Esophagus muscularis mucosa (tissue), 4 donors: ENCODE results near the gene INO80C. TPM values are rescaled to one million over a fixed set of nuclear protein-coding genes. Genes with fewer than 3 reads are reported as not detected.
A peak's percentile ranks its signal among the peaks of the same experiment; 100 is the strongest.

Experiments
- DNase-seq: peaks from one replicate; pipeline ENCODE4 v3.0.0-alpha.2; 2017; ENCODE audit errors: extremely low spot score
- H3K27ac ChIP-seq, 4 donors: fragments of 200-600 bp; sonication (generic); replicated peaks in 1 of 4; 1 replicate in 3 of 4; 2 replicates in 1 of 4; pipeline ENCODE4 v1.5.1; 2016 to 2019; ENCODE audit warnings: mild to moderate bottlenecking in 1 of 4
- H3K27me3 ChIP-seq, 4 donors: fragments of 200-600 bp; sonication (generic); one replicate each; pipeline versions ENCODE4 v1.5.1 to v1.6.0; 2016 to 2019
- H3K36me3 ChIP-seq, 4 donors: fragments of 200-600 bp; sonication (generic); one replicate each; pipeline ENCODE4 v1.5.1; 2016 to 2019
- H3K4me1 ChIP-seq, 4 donors: fragments of 200-600 bp; sonication (generic); one replicate each; pipeline ENCODE4 v1.5.1; 2016 to 2019
- H3K4me3 ChIP-seq, 4 donors: fragments of 200-600 bp; sonication (generic); 1 replicate in 2 of 4; 2 replicates in 2 of 4; pipeline ENCODE4 v1.5.1; 2016 to 2019; ENCODE audit warnings: mild to moderate bottlenecking in 4 of 4, moderate library complexity in 1 of 4
- H3K9me3 ChIP-seq, 4 donors: fragments of 200-600 bp; sonication (generic); 1 replicate in 3 of 4; 2 replicates in 1 of 4; pipeline ENCODE4 v1.5.1; 2016 to 2019
- EP300 ChIP-seq: sonication (generic); formaldehyde crosslinking; IDR thresholded peaks from one replicate; pipeline ENCODE4 v1.6.1; 2017; ENCODE audit warnings: antibody characterized with exemption
- POLR2A ChIP-seq: fragments of 450-650 bp; IDR thresholded peaks from one replicate; pipeline ENCODE4 v1.6.1; 2017; ENCODE audit warnings: antibody characterized with exemption, moderate library complexity, mild to moderate bottlenecking, low read depth
- POLR2AphosphoS5 ChIP-seq, 2 donors: sonication (generic); formaldehyde crosslinking; IDR thresholded peaks; one replicate each; pipeline ENCODE4 v1.6.1; 2017; ENCODE audit warnings: antibody characterized with exemption in 2 of 2
- WGBS: methylation state at CpG from one replicate; pipeline ENCODE4 v1.1.5; 2018; 5-methylcytosine and 5-hydroxymethylcytosine counted together
- intact Hi-C: fragments of 100-400 bp; cut with DNase I; formaldehyde crosslinking; loops from one replicate; pipeline ENCODE4 v1.15.1; 2023
- total RNA-seq, 4 donors: library from RNA; depleted of rRNA; stranded (reverse); fragments of >200 nt; gene quantifications; one replicate each; pipeline versions ENCODE4 v1.1.0 to v1.2.1, GENCODE V29; 2016
- TF ChIP-seq, protein P1 (sequence below), 3 experiments: fragments of 200-600 bp in 2 of 3; fragments of 450-650 bp in 1 of 3; sonication (generic) in 2 of 3; IDR thresholded peaks; one replicate each; pipeline ENCODE4 v1.5.1; 2017 to 2019; ENCODE audit warnings: antibody characterized with exemption in 3 of 3, mild to moderate bottlenecking in 2 of 3, moderate library complexity in 1 of 3

The INO80C gene
- total RNA-seq, 4 donors from 2014 or later, result 4.0 to 19.5 (median 8.8) TPM

DNA sequence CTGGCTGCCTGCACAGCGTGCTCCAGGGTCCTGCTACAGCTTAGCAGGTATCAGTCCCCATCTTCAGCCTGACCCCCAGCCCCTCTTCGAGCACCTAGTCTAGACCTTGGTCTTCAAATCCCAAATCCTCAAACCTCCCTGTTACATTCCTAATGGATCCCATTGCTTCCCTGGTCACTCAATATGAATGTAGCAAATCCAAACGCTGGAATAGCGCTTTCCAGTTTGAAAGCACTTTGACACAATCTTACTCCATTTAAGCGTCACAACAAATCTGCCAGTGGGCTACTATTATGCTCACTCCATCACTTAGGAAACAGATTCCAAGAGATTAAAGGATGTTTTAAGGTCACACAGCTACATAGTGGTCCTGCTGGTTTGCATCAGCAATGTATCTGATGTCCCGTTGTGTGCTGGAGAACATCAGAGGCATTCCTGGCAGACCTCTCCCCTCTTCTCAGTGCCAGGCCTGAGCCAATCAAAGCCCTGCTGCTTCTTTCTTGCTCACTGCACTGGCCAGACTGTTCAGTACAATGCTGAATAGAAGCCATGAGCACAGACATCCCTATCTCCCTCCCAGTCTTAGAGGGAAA is 11.1 kb upstream of the INO80C start:
- DNase-seq, result peak; percentile 79
- no peaks in the 10 kb centered on the region for H3K27me3 ChIP-seq
- H3K9me3 ChIP-seq, result no peaks in the 10 kb centered on the region
- H3K4me1 ChIP-seq, result peaks cover 0 to 10% (median 3%) of the 10 kb centered on the region in 4 donors
- WGBS, result 70% methylated on average over 6 of the region's 6 CpGs
- intact Hi-C loops, result no loop called here
- H3K27ac ChIP-seq, result no peak overlapping the region
- no peak overlapping the region for H3K4me3 ChIP-seq
- no peaks in the 10 kb centered on the region for H3K36me3 ChIP-seq
- TF ChIP-seq, protein P1, sequence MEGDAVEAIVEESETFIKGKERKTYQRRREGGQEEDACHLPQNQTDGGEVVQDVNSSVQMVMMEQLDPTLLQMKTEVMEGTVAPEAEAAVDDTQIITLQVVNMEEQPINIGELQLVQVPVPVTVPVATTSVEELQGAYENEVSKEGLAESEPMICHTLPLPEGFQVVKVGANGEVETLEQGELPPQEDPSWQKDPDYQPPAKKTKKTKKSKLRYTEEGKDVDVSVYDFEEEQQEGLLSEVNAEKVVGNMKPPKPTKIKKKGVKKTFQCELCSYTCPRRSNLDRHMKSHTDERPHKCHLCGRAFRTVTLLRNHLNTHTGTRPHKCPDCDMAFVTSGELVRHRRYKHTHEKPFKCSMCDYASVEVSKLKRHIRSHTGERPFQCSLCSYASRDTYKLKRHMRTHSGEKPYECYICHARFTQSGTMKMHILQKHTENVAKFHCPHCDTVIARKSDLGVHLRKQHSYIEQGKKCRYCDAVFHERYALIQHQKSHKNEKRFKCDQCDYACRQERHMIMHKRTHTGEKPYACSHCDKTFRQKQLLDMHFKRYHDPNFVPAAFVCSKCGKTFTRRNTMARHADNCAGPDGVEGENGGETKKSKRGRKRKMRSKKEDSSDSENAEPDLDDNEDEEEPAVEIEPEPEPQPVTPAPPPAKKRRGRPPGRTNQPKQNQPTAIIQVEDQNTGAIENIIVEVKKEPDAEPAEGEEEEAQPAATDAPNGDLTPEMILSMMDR (IDR thresholded peaks at IDR 0.05), result no peak
- TF ChIP-seq POLR2AphosphoS5 (IDR thresholded peaks at IDR 0.05), result no peak
- TF ChIP-seq EP300, result no peak
- TF ChIP-seq POLR2A, result no peak

- WGBS, result 81% methylated on average over 5 of the region's 5 CpGs
- intact Hi-C loops, result no loop called here
These were observed 10.3 kb upstream of the INO80C start for GRCh38 chr18:35508030-35508429.

DNA sequence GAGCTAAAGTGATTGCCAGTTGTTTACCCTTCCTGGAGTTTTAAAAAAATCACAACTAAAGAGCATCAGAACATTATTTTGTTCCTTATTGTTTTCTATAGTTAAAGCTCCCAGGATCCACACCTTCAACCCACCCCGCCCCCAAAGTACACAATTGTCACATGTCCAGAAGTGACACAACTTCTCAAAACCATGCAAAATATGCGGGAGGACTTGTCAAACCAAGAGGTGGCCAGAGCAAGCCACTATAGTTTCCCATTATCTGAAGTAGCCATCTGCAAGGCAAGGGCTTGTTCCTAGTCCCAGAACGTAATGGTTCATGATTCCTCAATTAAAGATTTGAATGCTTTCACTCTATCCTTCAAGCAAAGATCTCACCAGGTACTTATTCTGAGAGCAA is 9.9 kb upstream of the INO80C start:
- H3K27ac ChIP-seq, result no peak overlapping the region
- no peak overlapping the region for H3K4me3 ChIP-seq
- H3K9me3 ChIP-seq, result no peaks in the 10 kb centered on the region
- no peaks in the 10 kb centered on the region for H3K27me3 ChIP-seq
- intact Hi-C loops, result no loop called here
- no peak for DNase-seq
- no peaks in the 10 kb centered on the region for H3K4me1 ChIP-seq
- H3K36me3 ChIP-seq, result no peaks in the 10 kb centered on the region
- TF ChIP-seq EP300 (no peak), POLR2A (no peak), POLR2AphosphoS5 (IDR thresholded peaks at IDR 0.05) (no peak)
- TF ChIP-seq, protein P1 (IDR thresholded peaks at IDR 0.05), result no peak
- 89% methylated on average over 3 of the region's 3 CpGs for WGBS

More at GRCh38 chr18:35508030-35508429, 10.3 kb upstream of the INO80C start:
- Histone ChIP-seq H3K36me3 (no peaks in the 10 kb centered on the region), H3K27me3 (no peaks in the 10 kb centered on the region), H3K4me1 (peaks cover 0 to 2% (median 0%) of the 10 kb centered on the region in 4 donors), H3K4me3 (no peak overlapping the region), H3K27ac (no peak overlapping the region), H3K9me3 (no peaks in the 10 kb centered on the region)
- TF ChIP-seq, protein P1 (IDR thresholded peaks at IDR 0.05), result no peak
- TF ChIP-seq POLR2A (no peak), EP300 (no peak), POLR2AphosphoS5 (IDR thresholded peaks at IDR 0.05) (no peak)
- DNase-seq, result no peak

GRCh38 chr18:35507192-35507591 is 9.4 kb upstream of the INO80C start:
- no peak for DNase-seq
- Histone ChIP-seq H3K4me1 (no peaks in the 10 kb centered on the region), H3K9me3 (no peaks in the 10 kb centered on the region), H3K4me3 (no peak overlapping the region), H3K36me3 (no peaks in the 10 kb centered on the region), H3K27me3 (no peaks in the 10 kb centered on the region), H3K27ac (no peak overlapping the region)
- 76% methylated on average over 3 of the region's 3 CpGs for WGBS
- TF ChIP-seq EP300, result no peak
- no peak for TF ChIP-seq POLR2A
- TF ChIP-seq, protein P1 (IDR thresholded peaks at IDR 0.05), result no peak
- no peak for TF ChIP-seq POLR2AphosphoS5 (IDR thresholded peaks at IDR 0.05)
- intact Hi-C loops, result no loop called here
